Tibial nerve (tissue), 3 donors: Measurements from ENCODE around the gene CDR2.

Experiments
- POLR2A ChIP-seq, 2 donors: fragments of 450-650 bp; IDR thresholded peaks; one replicate each; pipeline ENCODE4 v1.6.1; 2017; ENCODE audit warnings: antibody characterized with exemption in 2 of 2, mild to moderate bottlenecking in 2 of 2, moderate library complexity in 2 of 2
- TF ChIP-seq, protein P1 (sequence below), 5 experiments: fragments of 200-600 bp in 3 of 5; fragments of 450-650 bp in 2 of 5; sonication (generic) in 3 of 5; IDR thresholded peaks; one replicate each; pipeline ENCODE4 v1.5.1; 2016 to 2019; ENCODE audit warnings: antibody characterized with exemption in 5 of 5, mild to moderate bottlenecking in 3 of 5, moderate library complexity in 2 of 5

DNA sequence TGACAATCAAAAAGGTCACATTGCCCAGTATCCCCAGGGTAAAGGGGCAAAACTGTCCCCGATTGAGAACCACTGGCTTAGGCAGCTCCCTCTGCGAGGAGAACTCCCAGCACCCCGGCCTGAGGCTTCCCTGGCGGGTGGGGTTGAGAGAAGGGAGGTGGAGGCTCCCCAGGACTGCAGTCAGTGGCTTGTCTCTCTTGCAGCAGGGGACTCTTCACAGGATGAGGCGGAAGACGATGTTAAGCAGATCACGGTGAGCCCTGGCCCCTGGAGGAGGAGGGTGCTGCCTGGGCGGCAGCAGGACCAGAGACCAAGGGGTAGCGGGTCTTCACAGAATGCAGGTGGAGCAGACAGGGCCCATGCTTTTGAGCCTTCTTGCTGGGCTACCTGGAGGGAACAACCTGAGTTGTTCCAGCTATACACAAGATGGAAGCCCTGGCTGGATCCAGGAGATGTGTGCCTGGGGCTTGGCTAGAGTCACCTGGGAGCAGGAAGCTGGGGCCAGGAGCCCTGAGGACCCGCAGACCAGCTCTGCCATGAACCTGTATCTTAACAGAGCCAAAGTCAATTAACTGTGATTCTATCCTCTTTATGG, 60.4 kb downstream of the CDR2 start:
- TF ChIP-seq, protein P1, sequence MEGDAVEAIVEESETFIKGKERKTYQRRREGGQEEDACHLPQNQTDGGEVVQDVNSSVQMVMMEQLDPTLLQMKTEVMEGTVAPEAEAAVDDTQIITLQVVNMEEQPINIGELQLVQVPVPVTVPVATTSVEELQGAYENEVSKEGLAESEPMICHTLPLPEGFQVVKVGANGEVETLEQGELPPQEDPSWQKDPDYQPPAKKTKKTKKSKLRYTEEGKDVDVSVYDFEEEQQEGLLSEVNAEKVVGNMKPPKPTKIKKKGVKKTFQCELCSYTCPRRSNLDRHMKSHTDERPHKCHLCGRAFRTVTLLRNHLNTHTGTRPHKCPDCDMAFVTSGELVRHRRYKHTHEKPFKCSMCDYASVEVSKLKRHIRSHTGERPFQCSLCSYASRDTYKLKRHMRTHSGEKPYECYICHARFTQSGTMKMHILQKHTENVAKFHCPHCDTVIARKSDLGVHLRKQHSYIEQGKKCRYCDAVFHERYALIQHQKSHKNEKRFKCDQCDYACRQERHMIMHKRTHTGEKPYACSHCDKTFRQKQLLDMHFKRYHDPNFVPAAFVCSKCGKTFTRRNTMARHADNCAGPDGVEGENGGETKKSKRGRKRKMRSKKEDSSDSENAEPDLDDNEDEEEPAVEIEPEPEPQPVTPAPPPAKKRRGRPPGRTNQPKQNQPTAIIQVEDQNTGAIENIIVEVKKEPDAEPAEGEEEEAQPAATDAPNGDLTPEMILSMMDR (IDR thresholded peaks at IDR 0.05) = no peak
- TF ChIP-seq POLR2A (IDR thresholded peaks at IDR 0.05) = no peak
